Lower lobe of right lung (tissue), 2 donors: Measurements from ENCODE around the gene FALEC. TPM values are rescaled to one million over a fixed set of nuclear protein-coding genes. Genes with fewer than 3 reads are reported as not detected.
"Not testable (repeated sequence)": the region's sequence is repeated elsewhere in the genome, so short reads cannot be mapped to it uniquely, and the experiment has no call there.

Experiments used
- ATAC-seq, 2 donors: fragments of 200-7000 bp; cut with Tn5 transposase; one replicate each; pipeline ENCODE4 v1.9.1; 2020 to 2022; ENCODE audit warnings: mild to moderate bottlenecking in 2 of 2, moderate library complexity in 2 of 2
- DNase-seq: peaks from one replicate; pipeline ENCODE4 v3.0.0-alpha.2; 2020
- H3K27ac ChIP-seq: fragments of 200-600 bp; one replicate; pipeline ENCODE4 v1.8.0; 2022
- H3K27me3 ChIP-seq: fragments of 200-600 bp; one replicate; pipeline ENCODE4 v1.8.0; 2022; ENCODE audit warnings: low read depth
- H3K36me3 ChIP-seq: fragments of 200-600 bp; one replicate; pipeline ENCODE4 v1.8.0; 2022; ENCODE audit warnings: mild to moderate bottlenecking
- H3K4me1 ChIP-seq: fragments of 200-600 bp; one replicate; pipeline ENCODE4 v1.8.0; 2022
- H3K4me3 ChIP-seq: fragments of 200-600 bp; one replicate; pipeline ENCODE4 v1.8.0; 2022; ENCODE audit warnings: mild to moderate bottlenecking
- H3K9me3 ChIP-seq: fragments of 200-600 bp; one replicate; pipeline ENCODE4 v1.8.0; 2022
- intact Hi-C: fragments of 100-400 bp; cut with DNase I; formaldehyde crosslinking; loops from one replicate; pipeline ENCODE4 v1.11.0; 2022
- total RNA-seq: library from RNA; stranded (reverse); fragmentation: NEBNext Ultra II Directional; extraction: Animal tissue kit (Norgen Biotek cat#: 25700); gene quantifications from one replicate; pipeline ENCODE4 v1.2.1, GENCODE V29; 2021
- TF ChIP-seq, protein P1 (sequence below): fragments of 200-600 bp; IDR thresholded peaks from one replicate; pipeline ENCODE4 v1.8.0; 2022; ENCODE audit warnings: antibody characterized with exemption, mild to moderate bottlenecking
- donor health status: DM: no; HTN: yes; CAD: no; lungs with severe emphysema.

Gene FALEC
- total RNA-seq, 1 donor from 2014 or later = not detected

DNA sequence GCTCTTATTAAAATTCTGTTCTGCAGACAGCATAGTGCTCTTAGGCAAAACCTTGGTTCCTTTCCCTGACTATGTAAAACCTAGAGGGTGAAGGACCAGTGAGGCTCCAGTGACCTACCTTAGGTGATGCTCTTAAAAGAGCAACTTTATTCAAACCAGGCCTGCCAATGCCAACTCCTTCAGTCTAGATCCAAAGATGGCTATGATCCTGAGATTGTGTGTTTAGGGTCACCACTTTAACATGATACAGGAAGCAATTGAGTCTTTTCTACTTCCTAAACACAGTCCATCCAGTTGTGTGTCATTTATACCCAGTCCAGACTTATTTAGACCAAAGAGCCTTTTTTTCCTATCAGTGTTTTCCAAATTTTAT, 53.0 kb downstream of the FALEC start:
- TF ChIP-seq, protein P1, sequence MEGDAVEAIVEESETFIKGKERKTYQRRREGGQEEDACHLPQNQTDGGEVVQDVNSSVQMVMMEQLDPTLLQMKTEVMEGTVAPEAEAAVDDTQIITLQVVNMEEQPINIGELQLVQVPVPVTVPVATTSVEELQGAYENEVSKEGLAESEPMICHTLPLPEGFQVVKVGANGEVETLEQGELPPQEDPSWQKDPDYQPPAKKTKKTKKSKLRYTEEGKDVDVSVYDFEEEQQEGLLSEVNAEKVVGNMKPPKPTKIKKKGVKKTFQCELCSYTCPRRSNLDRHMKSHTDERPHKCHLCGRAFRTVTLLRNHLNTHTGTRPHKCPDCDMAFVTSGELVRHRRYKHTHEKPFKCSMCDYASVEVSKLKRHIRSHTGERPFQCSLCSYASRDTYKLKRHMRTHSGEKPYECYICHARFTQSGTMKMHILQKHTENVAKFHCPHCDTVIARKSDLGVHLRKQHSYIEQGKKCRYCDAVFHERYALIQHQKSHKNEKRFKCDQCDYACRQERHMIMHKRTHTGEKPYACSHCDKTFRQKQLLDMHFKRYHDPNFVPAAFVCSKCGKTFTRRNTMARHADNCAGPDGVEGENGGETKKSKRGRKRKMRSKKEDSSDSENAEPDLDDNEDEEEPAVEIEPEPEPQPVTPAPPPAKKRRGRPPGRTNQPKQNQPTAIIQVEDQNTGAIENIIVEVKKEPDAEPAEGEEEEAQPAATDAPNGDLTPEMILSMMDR = no peak
- DNase-seq (no peak), ATAC-seq (peak; percentile 3 to 12)
- Histone ChIP-seq H3K27ac (peak overlapping the region; percentile 99), H3K4me3 (peak overlapping the region; percentile 51), H3K36me3 (peaks cover 31% of the 10 kb centered on the region), H3K27me3 (no peaks in the 10 kb centered on the region), H3K9me3 (no peaks in the 10 kb centered on the region), H3K4me1 (peaks cover 100% of the 10 kb centered on the region)
- intact Hi-C loops = no loop called here

DNA sequence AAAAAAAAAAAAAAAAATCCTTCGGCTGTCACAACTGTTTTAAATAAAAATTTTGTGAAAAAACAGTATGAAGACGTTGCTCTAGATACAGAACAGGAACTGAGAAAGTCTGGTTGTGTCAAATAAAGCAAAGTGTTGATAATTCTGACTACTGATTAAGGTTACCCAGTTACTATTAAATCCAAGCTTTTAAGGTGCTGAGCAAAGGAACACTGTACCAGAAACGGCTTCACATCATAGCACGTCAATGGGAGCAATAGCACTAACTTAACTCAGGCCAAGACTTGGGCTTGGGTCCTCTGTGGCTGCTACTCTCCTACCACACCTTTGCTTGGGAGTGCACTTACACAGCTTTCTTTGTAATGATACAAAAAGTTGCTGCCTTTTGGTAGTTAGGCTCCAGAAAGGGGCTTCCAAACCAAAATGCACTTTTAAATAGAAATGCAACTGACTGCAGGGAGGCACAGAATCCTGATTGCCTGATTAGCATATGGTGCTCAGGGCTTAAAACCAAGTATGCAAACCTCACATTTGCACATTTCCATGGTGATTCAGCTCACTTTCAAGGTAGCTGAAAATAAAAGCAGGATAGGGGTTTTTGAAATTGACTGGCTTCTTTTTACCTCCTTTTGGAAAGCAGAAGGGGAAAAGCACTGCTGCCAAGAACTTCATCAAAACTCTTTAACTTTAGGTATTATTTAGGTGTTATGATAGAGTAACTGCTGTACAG, 57.5 kb downstream of the FALEC start:
- peaks cover 75% of the 10 kb centered on the region for H3K36me3 ChIP-seq

DNA sequence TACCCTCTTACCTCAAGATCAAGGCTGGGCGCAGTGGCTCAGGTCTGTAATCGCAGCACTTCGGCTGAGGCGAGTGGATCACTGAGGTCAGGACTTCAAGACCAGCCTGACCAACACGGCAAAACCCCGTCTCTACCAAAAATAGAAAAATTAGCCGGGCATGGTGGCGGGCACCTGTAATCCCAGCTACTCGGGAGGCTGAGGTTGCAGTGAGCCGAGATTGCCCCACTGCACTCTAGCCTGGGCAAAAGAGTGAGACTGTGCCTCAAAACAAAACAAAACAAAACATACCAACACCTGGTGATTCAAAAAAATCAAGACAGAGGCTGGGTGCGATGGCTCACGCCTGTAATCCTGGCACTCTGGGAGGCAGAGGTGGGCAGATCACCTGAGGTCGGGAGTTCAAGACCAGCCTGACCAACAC, 58.1 kb downstream of the FALEC start:
- not testable (repeated sequence) for H3K27me3 ChIP-seq, ATAC-seq, H3K9me3 ChIP-seq, DNase-seq
- peaks cover 74% of the 10 kb centered on the region for H3K4me1 ChIP-seq
- H3K36me3 ChIP-seq = peaks cover 75% of the 10 kb centered on the region
- intact Hi-C loops = loop anchor here (10.0 kb wide), 1 partner anchor 51 kb away; the partner anchor contains the start of gene ENSA
- peak overlapping the region; percentile 99 for H3K27ac ChIP-seq
- peak overlapping the region; percentile 96 for H3K4me3 ChIP-seq

More for the DNA sequence above, 57.5 kb downstream of the FALEC start:
- peak overlapping the region; percentile 96 for H3K4me3 ChIP-seq
- H3K27me3 ChIP-seq = no peaks in the 10 kb centered on the region
- H3K27ac ChIP-seq = peak overlapping the region; percentile 99
- H3K9me3 ChIP-seq = no peaks in the 10 kb centered on the region
- no peak for ATAC-seq
- no peak for DNase-seq
- intact Hi-C loops = loop anchor here (10.0 kb wide), 1 partner anchor 52 kb away; the partner anchor contains the start of gene ENSA
- peaks cover 80% of the 10 kb centered on the region for H3K4me1 ChIP-seq
- TF ChIP-seq, protein P1 = no peak

DNA sequence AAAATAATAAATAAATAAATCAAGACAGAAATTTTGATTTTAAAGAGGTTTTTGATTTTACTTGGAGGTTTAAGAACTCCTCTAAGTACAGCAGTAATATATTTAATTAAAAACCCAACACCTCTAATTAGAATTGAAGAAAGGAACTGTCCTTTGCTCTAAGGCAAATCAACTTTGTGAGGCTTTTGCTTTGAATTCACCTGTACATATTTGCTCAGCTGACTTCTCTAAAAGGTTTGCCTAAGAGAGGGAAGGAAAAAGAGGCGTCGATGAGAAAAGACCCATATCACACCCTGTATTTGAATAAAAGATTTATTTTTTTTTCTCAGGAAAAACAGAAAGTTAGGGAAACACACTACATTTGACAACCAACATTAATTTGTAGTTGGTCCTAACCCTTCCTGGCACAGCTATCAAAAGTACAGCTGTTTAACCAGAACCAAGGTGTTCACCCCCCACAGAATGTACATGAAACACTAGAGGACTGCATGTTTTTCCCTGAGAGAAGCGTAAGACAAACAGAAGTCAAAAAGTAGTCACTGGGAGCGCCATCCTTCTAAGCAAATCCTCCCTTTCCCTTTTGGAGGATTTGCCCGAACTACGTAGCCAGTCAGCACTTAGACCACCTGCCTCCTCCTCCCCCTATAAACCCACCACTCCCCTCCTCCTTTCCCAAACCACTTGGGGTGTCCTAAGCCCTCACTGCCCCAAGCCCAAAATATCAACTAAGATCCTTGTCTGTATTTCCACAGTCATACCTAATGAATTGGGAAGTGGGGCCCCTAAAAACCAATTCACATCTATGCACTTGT, 58.9 kb downstream of the FALEC start:
- H3K27ac ChIP-seq = peak overlapping the region; percentile 99
- peak overlapping the region; percentile 96 for H3K4me3 ChIP-seq
- intact Hi-C loops = loop anchor here (10.0 kb wide), 1 partner anchor 50 kb away; the partner anchor contains the start of gene ENSA
- no peak for ATAC-seq
- peaks cover 66% of the 10 kb centered on the region for H3K4me1 ChIP-seq
- H3K27me3 ChIP-seq = no peaks in the 10 kb centered on the region
- DNase-seq = no peak
- no peaks in the 10 kb centered on the region for H3K9me3 ChIP-seq
- peaks cover 75% of the 10 kb centered on the region for H3K36me3 ChIP-seq
- TF ChIP-seq, protein P1 = no peak

DNA sequence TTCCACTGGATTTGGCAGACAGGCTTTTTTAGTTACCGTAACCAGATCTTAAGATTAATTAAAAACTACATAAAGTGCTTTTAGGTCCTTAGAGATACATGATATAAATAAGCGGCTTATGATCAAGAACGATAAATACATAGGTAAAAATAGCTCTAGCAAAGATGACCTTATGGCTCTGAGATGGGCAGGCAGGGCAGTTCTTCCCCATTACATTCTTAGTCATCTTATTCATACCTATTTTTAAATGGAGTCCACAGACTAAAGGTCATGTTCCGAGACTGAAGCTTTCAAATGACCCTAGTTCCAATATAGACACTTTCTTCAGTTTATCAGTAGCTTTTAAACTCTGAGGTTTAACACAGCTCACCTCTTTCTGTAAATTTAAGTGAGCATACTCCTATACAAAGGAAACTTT, 59.5 kb downstream of the FALEC start:
- peaks cover 75% of the 10 kb centered on the region for H3K36me3 ChIP-seq
- intact Hi-C loops = loop anchor here (10.0 kb wide), 1 partner anchor 50 kb away; the partner anchor contains the start of gene ENSA
- no peak for DNase-seq
- peaks cover 63% of the 10 kb centered on the region for H3K4me1 ChIP-seq
- peak overlapping the region; percentile 99 for H3K27ac ChIP-seq
- no peak for ATAC-seq
- no peaks in the 10 kb centered on the region for H3K9me3 ChIP-seq
- H3K27me3 ChIP-seq = no peaks in the 10 kb centered on the region
- TF ChIP-seq, protein P1 = no peak
- peak overlapping the region; percentile 96 for H3K4me3 ChIP-seq
